CD14-positive monocyte (primary cell): ENCODE measurements around the gene EFCAB8. TPM values are rescaled to one million over a fixed set of nuclear protein-coding genes. Genes with fewer than 3 reads are reported as not detected.

Experiments
- DNase-seq, 3 donors: peaks; one replicate each; pipeline ENCODE4 v3.0.0-alpha.2; 2011 to 2022
- H2AFZ ChIP-seq: 2 replicates; pipeline ENCODE4 v1.6.0; 2012; ENCODE audit warnings: mild to moderate bottlenecking, low read depth, low read length, inconsistent platforms; ENCODE audit not compliant: insufficient read depth, poor library complexity, severe bottlenecking
- H3K27ac ChIP-seq, 2 donors: 1 replicate in 1 of 2; 2 replicates in 1 of 2; pipeline ENCODE4 v1.5.1; 2012 to 2013; ENCODE audit warnings: low read length in 2 of 2, control low read depth in 1 of 2, inconsistent platforms in 1 of 2, low read depth in 1 of 2, mild to moderate bottlenecking in 1 of 2
- H3K27me3 ChIP-seq, 2 donors: one replicate each; pipeline versions ENCODE4 v1.6.0 to v1.6.1; 2011 to 2013; ENCODE audit warnings: low read length in 2 of 2; ENCODE audit not compliant: control insufficient read depth in 2 of 2, insufficient read depth in 2 of 2
- H3K36me3 ChIP-seq, 2 donors: replicated peaks in 1 of 2; 1 replicate in 1 of 2; 2 replicates in 1 of 2; pipeline versions ENCODE4 v1.5.1 to v1.6.1; 2012 to 2013; ENCODE audit warnings: low read length in 2 of 2, control low read depth in 1 of 2, inconsistent platforms in 1 of 2, mild to moderate bottlenecking in 1 of 2; ENCODE audit not compliant: insufficient read depth in 2 of 2, control insufficient read depth in 1 of 2
- H3K4me1 ChIP-seq, 2 donors: 1 replicate in 1 of 2; 2 replicates in 1 of 2; pipeline versions ENCODE4 v1.5.1 to v1.6.1; 2012 to 2013; ENCODE audit warnings: low read length in 2 of 2, control low read depth in 1 of 2, inconsistent platforms in 1 of 2, mild to moderate bottlenecking in 1 of 2, moderate library complexity in 1 of 2; ENCODE audit not compliant: insufficient read depth in 2 of 2, control insufficient read depth in 1 of 2
- H3K4me2 ChIP-seq: replicated peaks from 2 replicates; pipeline ENCODE3; 2012; ENCODE audit warnings: low read length, moderate library complexity, mild to moderate bottlenecking; ENCODE audit not compliant: poor library complexity, severe bottlenecking; ENCODE audit errors: extremely low read depth
- H3K4me3 ChIP-seq, 3 experiments: fragments of 200-600 bp in 1 of 3; sonication (generic) in 1 of 3; replicated peaks in 1 of 3; 1 replicate in 2 of 3; 2 replicates in 1 of 3; pipeline ENCODE4 v1.5.1; 2011 to 2013; ENCODE audit warnings: low read length in 3 of 3, mild to moderate bottlenecking in 3 of 3, control low read depth in 2 of 3, low read depth in 2 of 3, inconsistent platforms in 1 of 3, moderate library complexity in 1 of 3
- H3K79me2 ChIP-seq: 2 replicates; pipeline ENCODE4 v1.6.0; 2012; ENCODE audit warnings: mild to moderate bottlenecking, control low read depth, inconsistent platforms, low read length, moderate library complexity; ENCODE audit not compliant: insufficient read depth
- H3K9ac ChIP-seq: 2 replicates; pipeline ENCODE4 v1.6.0; 2017; ENCODE audit warnings: low read length, mild to moderate bottlenecking; ENCODE audit not compliant: insufficient read depth, poor library complexity, severe bottlenecking
- H3K9me3 ChIP-seq, 2 donors: replicated peaks in 1 of 2; 1 replicate in 1 of 2; 2 replicates in 1 of 2; pipeline versions ENCODE4 v1.5.1 to v1.6.1; 2012 to 2013; ENCODE audit warnings: low read length in 2 of 2, control low read depth in 1 of 2; ENCODE audit not compliant: control insufficient read depth in 1 of 2, insufficient read depth in 1 of 2
- H4K20me1 ChIP-seq: 2 replicates; pipeline ENCODE4 v1.6.0; 2012; ENCODE audit warnings: mild to moderate bottlenecking, low read length, control low read depth, moderate library complexity; ENCODE audit not compliant: insufficient read depth
- H3K27ac Mint-ChIP-seq, 7 donors: one replicate each; pipeline ENCODE4 v1.8.0; 2020; ENCODE audit warnings: mild to moderate bottlenecking in 7 of 7, mixed read lengths in 7 of 7, moderate library complexity in 6 of 7, inconsistent platforms in 2 of 7
- H3K27me3 Mint-ChIP-seq, 3 donors: one replicate each; pipeline ENCODE4 v1.8.0; 2021 to 2022; ENCODE audit warnings: low read depth in 3 of 3, mild to moderate bottlenecking in 3 of 3, mixed read lengths in 3 of 3, moderate library complexity in 3 of 3, inconsistent platforms in 1 of 3
- H3K36me3 Mint-ChIP-seq, 2 donors: one replicate each; pipeline ENCODE4 v1.8.0; 2020; ENCODE audit warnings: mixed read lengths in 2 of 2, inconsistent platforms in 1 of 2, mild to moderate bottlenecking in 1 of 2
- H3K4me1 Mint-ChIP-seq: one replicate; pipeline ENCODE4 v1.8.0; 2020; ENCODE audit warnings: mild to moderate bottlenecking, mixed read lengths
- H3K4me3 Mint-ChIP-seq, 2 donors: one replicate each; pipeline ENCODE4 v1.8.0; 2020; ENCODE audit warnings: mild to moderate bottlenecking in 2 of 2, mixed read lengths in 2 of 2, moderate library complexity in 1 of 2
- H3K9me3 Mint-ChIP-seq, 7 donors: one replicate each; pipeline ENCODE4 v1.8.0; 2020 to 2022; ENCODE audit warnings: mixed read lengths in 7 of 7, mild to moderate bottlenecking in 6 of 7, moderate library complexity in 6 of 7, inconsistent platforms in 2 of 7
- WGBS: methylation state at CpG from one replicate; pipeline ENCODE4 v1.1.5; 2013; ENCODE audit warnings: missing lambda C conversion rate; ENCODE audit not compliant: insufficient coverage; 5-methylcytosine and 5-hydroxymethylcytosine counted together
- intact Hi-C, 2 donors: fragments of 100-400 bp; cut with micrococcal nuclease; formaldehyde crosslinking; loops; one replicate each; pipeline versions ENCODE4 v1.15.0 to v1.15.1; 2023
- polyA plus RNA-seq, 3 donors: library from polyadenylated mRNA; depleted of rRNA in 1 of 3; unstranded in 2 of 3; stranded (reverse) in 1 of 3; fragments of 300-500 nt in 2 of 3; fragments of >200 nt in 1 of 3; fragmentation: Illumina TruSeq in 2 of 3; gene quantifications; 1 replicate in 2 of 3; 2 replicates in 1 of 3; pipeline ENCODE4 v1.2.3, GENCODE V29; 2012 to 2021
- TF ChIP-seq, protein P1 (sequence below): fragments of 200-600 bp; IDR thresholded peaks from one replicate; pipeline ENCODE4 v1.8.0; 2022; ENCODE audit warnings: antibody characterized with exemption, mild to moderate bottlenecking

EFCAB8 gene
- polyA plus RNA-seq, 3 donors = 0.45 TPM; not detected in 2

DNA sequence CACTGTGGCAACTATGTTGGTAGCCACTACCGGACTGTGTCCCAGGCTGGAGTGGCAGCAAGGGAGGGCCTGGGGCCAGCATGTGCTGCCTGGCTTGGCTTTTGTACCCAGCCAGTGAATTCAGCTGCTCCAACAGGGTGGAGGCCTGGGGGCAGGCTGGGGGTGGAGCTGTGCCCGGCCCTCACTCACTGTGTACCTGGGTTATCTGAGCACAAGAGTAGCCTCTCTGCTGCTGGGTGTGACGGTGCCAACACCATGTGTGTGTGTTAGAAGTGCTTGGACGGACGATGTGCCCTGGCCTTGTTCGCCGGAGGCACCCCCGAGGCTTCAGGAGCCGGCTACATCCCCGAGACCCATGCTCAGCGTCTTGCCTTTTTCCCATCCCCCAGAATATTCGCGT, 49.2 kb downstream of the EFCAB8 start:
- no peak for DNase-seq
- intact Hi-C loops = loop anchor here in 1 of 2 donors (5.0 kb wide), 1 partner anchor 189 kb away; no protein-coding TSS in a partner anchor

DNA sequence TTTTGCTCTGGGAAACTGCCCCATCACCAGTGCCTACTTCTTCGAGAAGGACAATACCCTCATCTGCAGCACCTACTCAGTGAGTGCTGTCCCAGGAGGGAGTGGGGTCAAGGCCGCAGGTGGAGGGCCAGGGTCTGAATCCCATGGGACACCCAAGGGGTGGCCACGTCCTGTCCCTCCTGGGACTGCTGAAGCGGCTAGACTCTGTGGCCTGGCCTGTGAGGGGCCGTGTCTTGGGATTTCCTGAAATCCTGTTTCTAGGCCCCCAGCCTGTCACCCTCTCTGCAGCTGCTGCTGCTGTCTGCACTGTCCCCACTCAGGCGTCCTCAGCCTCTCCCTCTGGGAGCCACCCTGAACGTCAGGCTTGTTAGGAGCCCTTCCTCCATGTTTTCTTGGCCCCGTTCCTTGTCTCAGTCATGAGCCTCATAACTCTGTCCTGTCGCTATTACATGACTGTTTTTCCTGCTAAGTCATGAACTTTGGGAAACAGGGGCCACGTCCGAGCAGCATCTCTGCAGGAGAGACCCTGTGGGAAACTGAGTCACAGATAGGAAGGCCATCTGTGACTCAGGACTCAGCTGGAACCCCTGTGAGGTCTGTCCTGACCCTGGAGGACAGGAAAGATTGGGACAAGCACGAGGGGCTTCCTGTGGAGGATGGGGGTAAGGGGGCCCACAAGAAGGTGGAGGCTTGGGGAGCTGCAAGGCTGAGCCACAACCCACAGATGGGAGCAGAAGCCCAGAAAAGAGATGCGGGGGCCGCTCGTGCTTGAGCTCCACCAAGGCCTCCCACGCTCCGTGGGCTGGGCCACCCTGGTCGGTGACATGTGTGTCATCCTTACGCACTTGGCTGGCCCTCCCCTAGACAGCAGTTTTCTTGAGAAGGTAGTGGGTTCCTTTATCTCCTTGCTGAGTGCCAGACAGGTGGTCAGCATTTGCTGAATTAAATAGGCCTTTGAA, 49.9 kb downstream of the EFCAB8 start:
- Histone ChIP-seq H2AFZ (no peak overlapping the region), H3K36me3 (no peaks in the 10 kb centered on the region), H3K9ac (no peak overlapping the region), H3K9me3 (no peaks in the 10 kb centered on the region), H3K79me2 (no peaks in the 10 kb centered on the region), H3K27me3 (no peaks in the 10 kb centered on the region), H3K4me3 (no peak overlapping the region), H3K4me1 (no peaks in the 10 kb centered on the region), H3K27ac (no peak overlapping the region), H4K20me1 (no peaks in the 10 kb centered on the region), H3K4me2 (no peak overlapping the region)
- Mint-ChIP-seq H3K4me1 (no peaks in the 10 kb centered on the region), H3K27ac (peak overlapping the region in 1 of 7 donors; percentile 62), H3K4me3 (no peak overlapping the region), H3K9me3 (no peaks in the 10 kb centered on the region), H3K36me3 (no peaks in the 10 kb centered on the region), H3K27me3 (peaks cover 0 to under 1% (median 0%) of the 10 kb centered on the region in 3 donors)
- WGBS = 84% methylated on average over 18 of the region's 19 CpGs
- DNase-seq = no peak
- TF ChIP-seq, protein P1, sequence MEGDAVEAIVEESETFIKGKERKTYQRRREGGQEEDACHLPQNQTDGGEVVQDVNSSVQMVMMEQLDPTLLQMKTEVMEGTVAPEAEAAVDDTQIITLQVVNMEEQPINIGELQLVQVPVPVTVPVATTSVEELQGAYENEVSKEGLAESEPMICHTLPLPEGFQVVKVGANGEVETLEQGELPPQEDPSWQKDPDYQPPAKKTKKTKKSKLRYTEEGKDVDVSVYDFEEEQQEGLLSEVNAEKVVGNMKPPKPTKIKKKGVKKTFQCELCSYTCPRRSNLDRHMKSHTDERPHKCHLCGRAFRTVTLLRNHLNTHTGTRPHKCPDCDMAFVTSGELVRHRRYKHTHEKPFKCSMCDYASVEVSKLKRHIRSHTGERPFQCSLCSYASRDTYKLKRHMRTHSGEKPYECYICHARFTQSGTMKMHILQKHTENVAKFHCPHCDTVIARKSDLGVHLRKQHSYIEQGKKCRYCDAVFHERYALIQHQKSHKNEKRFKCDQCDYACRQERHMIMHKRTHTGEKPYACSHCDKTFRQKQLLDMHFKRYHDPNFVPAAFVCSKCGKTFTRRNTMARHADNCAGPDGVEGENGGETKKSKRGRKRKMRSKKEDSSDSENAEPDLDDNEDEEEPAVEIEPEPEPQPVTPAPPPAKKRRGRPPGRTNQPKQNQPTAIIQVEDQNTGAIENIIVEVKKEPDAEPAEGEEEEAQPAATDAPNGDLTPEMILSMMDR = no peak
- intact Hi-C loops = loop anchor here in 1 of 2 donors (5.0 kb wide), 1 partner anchor 189 kb away; no protein-coding TSS in a partner anchor

More for the DNA sequence above, 49.2 kb downstream of the EFCAB8 start:
- H3K9me3 Mint-ChIP-seq = no peaks in the 10 kb centered on the region
- no peaks in the 10 kb centered on the region for H3K4me1 Mint-ChIP-seq
- 86% methylated on average over 13 of the region's 13 CpGs for WGBS
- H3K4me3 Mint-ChIP-seq = no peak overlapping the region
- no peaks in the 10 kb centered on the region for H4K20me1 ChIP-seq
- no peaks in the 10 kb centered on the region for H3K79me2 ChIP-seq
- no peak overlapping the region for H3K4me3 ChIP-seq
- H3K27ac ChIP-seq = no peak overlapping the region
- no peak overlapping the region for H3K9ac ChIP-seq
- no peaks in the 10 kb centered on the region for H3K9me3 ChIP-seq
- no peak overlapping the region for H3K27ac Mint-ChIP-seq
- no peaks in the 10 kb centered on the region for H3K36me3 Mint-ChIP-seq
- no peaks in the 10 kb centered on the region for H3K4me1 ChIP-seq
- H3K36me3 ChIP-seq = no peaks in the 10 kb centered on the region
- no peaks in the 10 kb centered on the region for H3K27me3 ChIP-seq
- no peak overlapping the region for H2AFZ ChIP-seq
- H3K4me2 ChIP-seq = no peak overlapping the region
- TF ChIP-seq, protein P1 = no peak
- H3K27me3 Mint-ChIP-seq = peaks cover 0 to 2% (median 0%) of the 10 kb centered on the region in 3 donors
